K562 (cell line): ENCODE measurements around the gene DNAI1. TPM values are rescaled to one million over a fixed set of nuclear protein-coding genes. Genes with fewer than 3 reads are reported as not detected.

Source experiments
- DACH1 ChIP-seq: fragments of 450-650 bp; IDR thresholded peaks from 2 replicates; pipeline ENCODE4 v1.6.1; 2018; ENCODE audit not compliant: partially characterized antibody
- E4F1 ChIP-seq: fragments of 250-450 bp; sonication (Bioruptor Pico); IDR thresholded peaks from 2 replicates; pipeline ENCODE4 v1.5.0; 2021; ENCODE audit warnings: mild to moderate bottlenecking, borderline replicate concordance
- FOSL1 ChIP-seq: fragments of 200-800 bp; sonication (Bioruptor generic); conservative IDR thresholded peaks from 2 replicates; pipeline ENCODE4 v1.6.1; 2016; ENCODE audit warnings: missing genetic modification characterization, missing compliant biosample characterization
- FOXM1 ChIP-seq, 2 experiments: fragments of 450-650 bp in 1 of 2; sonication (generic) in 1 of 2; formaldehyde crosslinking in 1 of 2; IDR thresholded peaks; 2 replicates each; pipeline versions ENCODE4 v1.6.1 to v1.9.0; 2017 to 2022; ENCODE audit warnings: low read depth in 2 of 2, mild to moderate bottlenecking in 2 of 2, missing genetic modification reagents in 1 of 2, moderate library complexity in 1 of 2
- HDAC6 ChIP-seq: IDR thresholded peaks from 2 replicates; pipeline ENCODE4 v1.6.1; 2012; ENCODE audit warnings: low read depth, mild to moderate bottlenecking, control low read depth, inconsistent platforms, low read length, moderate library complexity
- ILK ChIP-seq: fragments of 450-650 bp; IDR thresholded peaks from 2 replicates; pipeline ENCODE4 v1.6.1; 2016; ENCODE audit warnings: missing genetic modification characterization, low read depth, mild to moderate bottlenecking, missing compliant biosample characterization, moderate library complexity, borderline replicate concordance
- IRF1 ChIP-seq: sonication (generic); formaldehyde crosslinking; IDR thresholded peaks from 2 replicates; pipeline ENCODE4 v1.8.0; 2022; ENCODE audit warnings: missing genetic modification reagents, mild to moderate bottlenecking, borderline replicate concordance
- POU5F1 ChIP-seq: fragments of 150-350 bp; IDR thresholded peaks from 2 replicates; pipeline ENCODE4 v1.6.1; 2014; ENCODE audit warnings: borderline replicate concordance, low read length, low read depth, mild to moderate bottlenecking; ENCODE audit not compliant: partially characterized antibody
- SMARCE1 ChIP-seq: fragments of 450-650 bp; IDR thresholded peaks from 2 replicates; pipeline ENCODE4 v1.7.1; 2016; ENCODE audit warnings: mild to moderate bottlenecking
- TAF1 ChIP-seq: IDR thresholded peaks from 2 replicates; pipeline ENCODE4 v1.6.1; 2011; ENCODE audit warnings: mild to moderate bottlenecking, low read length, moderate library complexity; ENCODE audit not compliant: insufficient read depth, control insufficient read depth, severe bottlenecking; ENCODE audit errors: extremely low read depth
- TAF7 ChIP-seq: fragments of 450-650 bp; IDR thresholded peaks from 2 replicates; pipeline ENCODE4 v1.6.1; 2016; ENCODE audit warnings: missing genetic modification characterization, missing compliant biosample characterization
- TSC22D4 ChIP-seq: fragments of 450-650 bp; IDR thresholded peaks from 2 replicates; pipeline ENCODE4 v1.6.1; 2016; ENCODE audit warnings: missing genetic modification characterization, missing biosample characterization, control low read depth
- U2AF2 ChIP-seq: fragments of 200-400 bp; formaldehyde crosslinking; optimal IDR thresholded peaks from 2 replicates; pipeline ENCODE3; 2017; ENCODE audit warnings: low read depth, mild to moderate bottlenecking, low read length
- polyA plus RNA-seq, 8 experiments: library from polyadenylated mRNA; depleted of rRNA in 4 of 8; stranded (reverse) in 5 of 8; unstranded in 3 of 8; fragments of >200 nt; fragmentation: Nextera tagmentation in 2 of 8; fragmentation: Illumina TruSeq in 1 of 8; extraction: Ambion mirVana in 2 of 8; extraction: Trizol in 1 of 8; gene quantifications; 2 replicates each; pipeline versions ENCODE4 v1.2.1 to v1.2.3, GENCODE V29; 2011 to 2014; ENCODE audit warnings: inconsistent platforms in 1 of 8, missing spikeins in 1 of 8
- total RNA-seq, 7 experiments: library from RNA; depleted of rRNA in 6 of 7; stranded (reverse); fragments of >200 nt in 6 of 7; fragmentation: Illumina TruSeq in 2 of 7; extraction: Trizol in 2 of 7; gene quantifications; 2 replicates each; pipeline versions ENCODE4 v1.2.1 to v1.2.3, GENCODE V29; 2011 to 2021; ENCODE audit warnings: low replicate concordance in 1 of 7

DNAI1 gene
- total and polyA plus RNA-seq, 9 of the 15 experiments (the other 6 are each of a cell fraction or from before 2014, with no cell fraction given), result 0.01 to 0.17 (median 0.04) TPM; not detected in 6

- TF ChIP-seq TAF1, result no peak
- TF ChIP-seq IRF1 (CRISPR knock-in tag), result no peak
- TF ChIP-seq TAF7 (tag), result no peak
- no peak for TF ChIP-seq ILK
- no peak for TF ChIP-seq TSC22D4
- no peak for TF ChIP-seq U2AF2
- TF ChIP-seq HDAC6, result no peak
- no peak for TF ChIP-seq POU5F1
- TF ChIP-seq E4F1 (CRISPR knock-in tag), result no peak
- no peak for TF ChIP-seq DACH1
- no peak for TF ChIP-seq FOXM1 (IDR thresholded peaks at IDR 0.05; ENCODE audit: low read depth)
- no peak for TF ChIP-seq FOXM1 (CRISPR knock-in tag; IDR thresholded peaks at IDR 0.05; ENCODE audit: low read depth)
- peak; percentile 92 for TF ChIP-seq FOSL1 (tag)
- TF ChIP-seq SMARCE1, result 0 out of 2 replicates have a peak, but pooled peaks have one; percentile 20
These were observed 4.7 kb downstream of the DNAI1 start (continued) for GRCh38 chr9:34463098-34463900.
